ENCODE measurements around the gene PSMC2. TPM values are rescaled to one million over a fixed set of nuclear protein-coding genes. Genes with fewer than 3 reads are reported as not detected.

The PSMC2 gene
- polyA plus RNA-seq (144 to 240 TPM (median 215 TPM) in 3 replicates), polyA minus RNA-seq (20.9 to 142 TPM (median 73.2 TPM) in 3 replicates)
- 138 TPM for polyA plus RNA-seq (2011; ENCODE audit: low read depth)
- 189 and 241 TPM in 2 replicates for polyA plus RNA-seq (2011; cell fraction: cytosol; rRNA removed)
- 170 and 242 TPM in 2 replicates for polyA plus RNA-seq (2011; cell fraction: nucleus; rRNA removed)
- polyA plus RNA-seq (2012; ENCODE audit: low replicate concordance), result 131 and 170 TPM in 2 replicates
- 56.4 TPM for polyA minus RNA-seq (2011; cell fraction: cytosol; rRNA and poly(A)+ RNA removed)
- 34.4 and 60.4 TPM in 2 replicates for polyA minus RNA-seq (2011; cell fraction: nucleus; rRNA and poly(A)+ RNA removed)

DNA sequence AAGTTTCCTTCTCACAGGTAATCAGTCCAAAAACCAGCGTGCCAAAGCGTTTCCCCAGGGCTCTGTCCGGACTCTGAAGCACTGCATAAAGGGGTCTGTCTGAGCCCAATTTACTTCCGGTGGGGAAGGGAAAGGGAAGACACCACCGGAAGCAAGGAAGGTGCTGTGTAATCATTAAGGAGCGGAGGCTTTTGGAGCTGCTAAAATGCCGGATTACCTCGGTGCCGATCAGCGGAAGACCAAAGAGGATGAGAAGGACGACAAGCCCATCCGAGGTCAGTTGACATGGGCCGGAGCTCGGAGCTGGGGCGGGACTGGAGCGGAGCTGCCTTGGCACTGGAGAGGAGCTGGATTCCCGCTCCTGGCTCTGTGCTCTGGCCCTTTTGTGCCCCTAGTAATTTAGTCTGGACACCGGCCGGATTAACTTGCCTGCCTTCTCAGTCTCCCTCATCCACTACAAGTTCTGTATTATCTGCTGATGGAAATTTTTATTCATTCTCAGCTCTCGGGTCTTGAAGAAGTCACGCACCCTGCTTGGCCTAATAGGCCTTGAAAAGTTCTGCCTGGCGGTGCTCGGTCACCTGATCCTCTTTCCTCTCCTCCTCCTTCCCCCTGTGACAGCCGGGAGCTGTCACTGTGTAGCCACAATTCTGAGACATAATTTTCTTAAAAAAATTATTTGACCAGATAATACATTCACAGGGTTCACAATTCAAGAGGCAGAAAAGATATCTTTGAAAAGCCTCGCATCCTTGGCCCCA is at the start of gene PSMC2:
PSMC2 (plus strand) TSS at position 137 of the 761 bp plus-strand sequence; CDS start at position 206, 69 bp downstream.
- Histone ChIP-seq H4K20me1 (ENCODE audit: control insufficient read depth, extremely low read depth, insufficient read depth, low read length) (peaks cover 2% of the 10 kb centered on the region), H3K27me3 (ENCODE audit: control insufficient read depth, extremely low read depth, insufficient read depth, low read length) (no peaks in the 10 kb centered on the region), H3K79me2 (ENCODE audit: control insufficient read depth, insufficient read depth, low read length) (peaks cover 74% of the 10 kb centered on the region), H3K4me3 (ENCODE audit: control insufficient read depth in 2 of 3, extremely low read depth in 1 of 3, insufficient read depth in 2 of 3, low read depth in 1 of 3, low read length in 3 of 3) (peak within 1 kb of the TSS; percentile 87 to 96 (median 87)), H2AFZ (ENCODE audit: control insufficient read depth, low read length) (peak within 1 kb of the TSS; percentile 98), H3K9ac (ENCODE audit: control insufficient read depth, extremely low read depth, insufficient read depth, low read length) (peak within 1 kb of the TSS; percentile 96), H3K9me1 (ENCODE audit: control insufficient read depth, extremely low read depth, insufficient read depth, low read length) (no peaks in the 10 kb centered on the region), H3K9me3 (ENCODE audit: control insufficient read depth, low read depth, low read length) (no peaks in the 10 kb centered on the region), H3K4me1 (ENCODE audit: control insufficient read depth, extremely low read depth, insufficient read depth, low read length) (peaks cover 18% of the 10 kb centered on the region), H3K27ac (ENCODE audit: control insufficient read depth, insufficient read depth, low read length) (peak within 1 kb of the TSS; percentile 95), H3K4me2 (ENCODE audit: control insufficient read depth, extremely low read depth, insufficient read depth, low read depth, low read length) (peak within 1 kb of the TSS; percentile 88), H3K36me3 (ENCODE audit: control insufficient read depth in 2 of 2, extremely low read depth in 1 of 2, insufficient read depth in 2 of 2, low read length in 2 of 2) (peaks cover 4% of the 10 kb centered on the region in 2 experiments)
- dilution Hi-C loops (cut with MboI; ENCODE audit: extremely low pct_ligation_motif_present, low sequenced_read_pairs), result no loop called here
- no peak for FAIRE-seq
- DNase-seq (ENCODE audit: low read depth, low spot score), result peak; percentile 65
- TF ChIP-seq EZH2 (IDR thresholded peaks at IDR 0.05; ENCODE audit: low read length), result no peak
- TF ChIP-seq, protein P1, sequence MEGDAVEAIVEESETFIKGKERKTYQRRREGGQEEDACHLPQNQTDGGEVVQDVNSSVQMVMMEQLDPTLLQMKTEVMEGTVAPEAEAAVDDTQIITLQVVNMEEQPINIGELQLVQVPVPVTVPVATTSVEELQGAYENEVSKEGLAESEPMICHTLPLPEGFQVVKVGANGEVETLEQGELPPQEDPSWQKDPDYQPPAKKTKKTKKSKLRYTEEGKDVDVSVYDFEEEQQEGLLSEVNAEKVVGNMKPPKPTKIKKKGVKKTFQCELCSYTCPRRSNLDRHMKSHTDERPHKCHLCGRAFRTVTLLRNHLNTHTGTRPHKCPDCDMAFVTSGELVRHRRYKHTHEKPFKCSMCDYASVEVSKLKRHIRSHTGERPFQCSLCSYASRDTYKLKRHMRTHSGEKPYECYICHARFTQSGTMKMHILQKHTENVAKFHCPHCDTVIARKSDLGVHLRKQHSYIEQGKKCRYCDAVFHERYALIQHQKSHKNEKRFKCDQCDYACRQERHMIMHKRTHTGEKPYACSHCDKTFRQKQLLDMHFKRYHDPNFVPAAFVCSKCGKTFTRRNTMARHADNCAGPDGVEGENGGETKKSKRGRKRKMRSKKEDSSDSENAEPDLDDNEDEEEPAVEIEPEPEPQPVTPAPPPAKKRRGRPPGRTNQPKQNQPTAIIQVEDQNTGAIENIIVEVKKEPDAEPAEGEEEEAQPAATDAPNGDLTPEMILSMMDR (optimal IDR thresholded peaks at IDR 0.05 in 1 of 3, IDR thresholded peaks at IDR 0.05 in 1 of 3, conservative IDR thresholded peaks at IDR 0.05 in 1 of 3; ENCODE audit: extremely low read depth in 1 of 3, insufficient read depth in 2 of 3, low read length in 3 of 3), result no peak

DNA sequence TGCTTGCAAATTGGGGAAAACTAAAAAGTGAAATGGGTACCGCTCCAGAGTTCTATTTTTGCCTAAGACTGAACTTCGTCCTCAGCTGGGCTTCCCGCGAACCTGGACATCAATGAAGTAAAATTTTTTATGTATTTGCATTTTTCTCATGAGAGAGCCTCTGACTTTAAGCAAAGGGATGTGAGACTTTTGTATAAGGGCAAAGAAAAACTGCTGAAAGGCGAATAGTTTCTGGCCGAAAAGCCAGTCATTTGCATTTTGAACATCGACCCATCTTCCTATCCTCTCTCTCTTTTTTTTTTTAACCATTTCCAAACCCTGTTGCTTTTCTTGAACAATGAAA is 49.6 kb upstream of the PSMC2 start:
- peaks cover 21% of the 10 kb centered on the region for H3K79me2 ChIP-seq (ENCODE audit: control insufficient read depth, insufficient read depth, low read length)
- no peaks in the 10 kb centered on the region for H3K27me3 ChIP-seq (ENCODE audit: control insufficient read depth, extremely low read depth, insufficient read depth, low read length)
- H3K4me3 ChIP-seq (ENCODE audit: control insufficient read depth in 2 of 3, extremely low read depth in 1 of 3, insufficient read depth in 2 of 3, low read depth in 1 of 3, low read length in 3 of 3), result peak overlapping the region; percentile 90 to 93 (median 91)
- FAIRE-seq (no peak), DNase-seq (ENCODE audit: low read depth, low spot score) (no peak)
- H3K9me3 ChIP-seq (ENCODE audit: control insufficient read depth, low read depth, low read length), result no peaks in the 10 kb centered on the region
- peak overlapping the region; percentile 92 for H3K9ac ChIP-seq (ENCODE audit: control insufficient read depth, extremely low read depth, insufficient read depth, low read length)
- H2AFZ ChIP-seq (ENCODE audit: control insufficient read depth, low read length), result peak overlapping the region; percentile 80
- H3K4me2 ChIP-seq (ENCODE audit: control insufficient read depth, extremely low read depth, insufficient read depth, low read depth, low read length), result peak overlapping the region; percentile 90
- H3K9me1 ChIP-seq (ENCODE audit: control insufficient read depth, extremely low read depth, insufficient read depth, low read length), result no peaks in the 10 kb centered on the region
- dilution Hi-C loops (cut with MboI; ENCODE audit: extremely low pct_ligation_motif_present, low sequenced_read_pairs), result no loop called here
- peaks cover 4 to 5% of the 10 kb centered on the region in 2 experiments for H3K36me3 ChIP-seq (ENCODE audit: control insufficient read depth in 2 of 2, extremely low read depth in 1 of 2, insufficient read depth in 2 of 2, low read length in 2 of 2)
- peak overlapping the region; percentile 69 for H3K27ac ChIP-seq (ENCODE audit: control insufficient read depth, insufficient read depth, low read length)
- H3K4me1 ChIP-seq (ENCODE audit: control insufficient read depth, extremely low read depth, insufficient read depth, low read length), result peaks cover 4% of the 10 kb centered on the region
- TF ChIP-seq EZH2 (IDR thresholded peaks at IDR 0.05; ENCODE audit: low read length), result no peak
- TF ChIP-seq, protein P1 (optimal IDR thresholded peaks at IDR 0.05 in 1 of 3, IDR thresholded peaks at IDR 0.05 in 1 of 3, conservative IDR thresholded peaks at IDR 0.05 in 1 of 3; ENCODE audit: extremely low read depth in 1 of 3, insufficient read depth in 2 of 3, low read length in 3 of 3), result no peak
- no peaks in the 10 kb centered on the region for H4K20me1 ChIP-seq (ENCODE audit: control insufficient read depth, extremely low read depth, insufficient read depth, low read length)

Data from keratinocyte (primary cell).